ENCODE data around the gene SPATA31C1.
"Not testable (repeated sequence)": the region's sequence is repeated elsewhere in the genome, so short reads cannot be mapped to it uniquely, and the experiment has no call there.

SPATA31C1 gene

DNA sequence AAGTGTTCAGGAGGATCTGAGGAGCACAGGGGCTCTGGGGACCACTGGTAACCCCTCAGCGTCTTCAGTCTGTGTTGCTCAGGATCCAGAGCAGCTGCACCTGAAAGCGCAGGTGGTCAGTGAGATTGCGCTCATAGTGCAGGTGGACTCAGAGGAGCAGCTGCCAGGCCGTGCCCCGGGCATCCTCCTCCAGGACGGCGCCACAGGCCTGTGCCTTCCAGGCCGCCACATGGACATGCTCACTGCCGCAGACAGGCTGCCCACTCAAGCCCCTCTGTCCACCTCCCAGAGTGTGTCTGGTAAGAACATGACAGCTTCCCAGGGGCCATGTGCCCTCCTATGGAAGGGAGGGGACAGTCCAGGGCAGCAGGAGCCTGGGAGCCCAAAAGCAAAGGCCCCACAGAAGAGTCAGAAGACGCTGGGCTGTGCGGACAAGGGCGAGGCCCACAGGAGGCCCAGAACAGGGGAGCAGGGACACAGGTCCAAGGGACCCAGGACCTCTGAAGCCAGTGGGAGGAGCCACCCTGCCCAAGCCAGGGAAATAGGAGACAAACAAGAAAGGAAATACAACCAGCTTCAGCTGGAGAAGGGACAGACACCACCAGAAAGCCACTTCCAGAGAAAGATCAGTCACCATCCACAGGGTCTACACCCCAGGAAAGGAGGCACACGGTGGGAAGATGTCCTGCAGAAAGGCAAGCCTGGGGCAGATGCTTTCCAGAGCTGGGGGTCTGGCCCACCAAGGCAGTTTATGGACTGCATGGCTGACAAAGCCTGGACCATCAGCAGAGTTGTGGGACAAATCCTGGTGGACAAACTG lies 29.9 kb upstream of the SPATA31C1 start:
- DNase-seq = no peak

DNA sequence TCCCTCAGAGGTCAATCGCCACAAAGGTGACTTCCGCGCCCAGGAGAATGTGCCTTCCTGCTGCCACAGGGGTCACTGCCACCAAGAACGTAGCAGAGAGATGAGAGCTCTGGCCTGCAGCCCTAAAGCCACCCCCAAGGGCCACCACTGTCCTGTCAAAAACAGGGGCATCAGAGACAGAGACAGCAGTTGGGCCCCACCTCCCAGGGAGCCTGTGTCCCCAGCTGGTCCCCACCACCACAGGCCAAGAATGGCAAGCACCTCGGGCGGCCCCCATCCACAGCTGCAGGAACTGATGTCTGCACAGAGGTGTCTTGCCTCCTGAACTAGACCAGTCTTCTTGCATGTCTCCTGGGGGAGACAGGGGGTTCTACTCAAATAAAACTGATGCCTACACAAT lies 29.3 kb upstream of the SPATA31C1 start:
- DNase-seq = no peak

DNA sequence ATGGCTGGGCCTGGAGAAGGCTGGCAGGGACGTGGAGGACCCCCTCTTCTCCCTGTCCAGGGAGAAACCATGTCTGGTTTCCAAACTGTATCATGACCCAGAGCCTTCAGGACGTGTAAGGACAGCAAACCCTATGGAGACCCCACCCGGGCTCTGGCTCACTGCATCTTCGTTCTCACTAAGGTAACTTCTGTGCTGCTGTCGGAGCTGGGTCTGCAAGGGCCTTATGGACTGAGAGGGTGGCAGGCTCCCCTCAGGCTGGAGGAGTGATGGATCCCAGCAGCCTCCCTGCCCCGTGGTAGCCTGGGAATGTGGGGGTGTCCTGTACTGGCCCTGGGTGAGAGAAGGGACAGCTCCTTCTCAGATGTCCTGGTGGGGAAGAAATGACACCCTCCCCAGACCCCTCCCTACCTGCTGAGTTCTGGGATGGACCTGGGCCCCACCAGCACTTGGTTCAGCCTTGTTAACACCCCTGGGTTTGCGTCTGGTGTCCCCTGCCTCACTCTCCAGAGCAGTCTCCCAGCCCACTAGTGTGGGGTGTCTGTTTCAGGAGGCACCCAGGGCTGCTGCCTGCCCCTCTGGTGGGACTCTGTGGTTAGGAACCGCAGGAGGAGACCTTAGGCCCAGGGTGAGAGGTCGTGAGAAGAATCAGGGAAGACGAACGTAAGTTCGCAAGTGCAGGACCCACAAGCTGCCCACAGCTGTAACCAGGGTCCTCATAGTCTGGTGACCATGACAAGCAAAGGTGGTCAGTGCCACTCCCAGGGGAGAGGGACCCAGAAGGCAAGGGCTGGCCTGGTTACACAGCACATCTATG lies 28.5 kb upstream of the SPATA31C1 start:
- no peak for DNase-seq

DNA sequence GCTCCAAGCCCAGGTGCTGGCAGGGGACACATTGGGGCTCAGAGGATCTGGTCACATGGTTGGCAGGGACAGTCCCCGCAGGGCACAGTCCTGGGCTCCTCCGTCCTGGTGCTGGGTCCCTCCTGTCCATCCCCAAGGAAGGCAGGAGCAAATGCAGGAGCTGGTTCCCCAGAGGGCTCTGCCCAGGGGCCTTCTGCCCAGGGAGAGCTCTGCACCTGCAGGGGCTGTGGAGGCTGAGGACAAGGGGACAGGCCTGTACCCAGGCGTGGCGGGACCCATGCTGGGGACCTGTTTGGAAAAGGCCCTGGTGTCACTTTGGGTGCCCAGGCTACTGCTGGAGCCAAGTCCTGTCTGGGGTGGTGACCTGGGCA lies 27.9 kb upstream of the SPATA31C1 start:
- no peak for DNase-seq

DNA sequence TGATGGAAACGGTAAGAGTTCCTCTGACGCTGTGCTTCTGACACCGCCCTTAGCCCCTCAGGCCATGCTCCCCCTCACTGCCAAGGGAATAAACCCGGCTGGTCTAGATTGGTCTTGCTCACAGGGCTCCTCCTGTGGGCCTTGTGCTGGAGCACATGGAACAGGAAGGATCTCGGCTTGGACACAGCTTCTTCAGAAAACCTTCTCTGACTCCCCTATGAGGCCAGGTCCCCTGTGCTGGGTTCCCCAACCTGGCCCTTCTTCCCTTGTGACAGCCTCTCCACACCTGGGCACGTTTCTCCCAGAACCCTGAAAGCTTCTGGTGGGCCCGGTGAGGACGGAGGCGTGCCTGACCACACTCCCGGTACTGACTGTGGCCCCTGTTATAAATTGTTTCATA lies 26.9 kb upstream of the SPATA31C1 start:
- DNase-seq = no peak

DNA sequence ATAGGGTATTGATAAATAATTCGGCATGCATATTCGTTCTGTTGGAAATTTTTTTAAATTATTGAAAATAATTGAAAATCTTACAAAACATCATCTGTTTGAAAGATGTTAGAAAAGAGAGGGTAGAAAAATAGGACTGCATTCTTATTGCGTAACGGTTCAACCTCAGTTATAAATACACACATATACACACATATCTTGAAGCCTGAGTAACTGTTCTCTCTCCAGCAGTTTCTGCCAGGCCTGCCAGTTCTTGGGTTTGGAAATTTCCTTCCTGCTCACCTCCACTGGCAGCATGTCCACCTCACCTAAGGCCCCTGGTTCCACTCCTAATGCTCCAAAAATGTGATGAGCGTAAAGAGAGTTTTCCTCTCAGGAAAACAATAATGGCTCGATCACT lies 26.0 kb upstream of the SPATA31C1 start:
- no peak for DNase-seq

DNA sequence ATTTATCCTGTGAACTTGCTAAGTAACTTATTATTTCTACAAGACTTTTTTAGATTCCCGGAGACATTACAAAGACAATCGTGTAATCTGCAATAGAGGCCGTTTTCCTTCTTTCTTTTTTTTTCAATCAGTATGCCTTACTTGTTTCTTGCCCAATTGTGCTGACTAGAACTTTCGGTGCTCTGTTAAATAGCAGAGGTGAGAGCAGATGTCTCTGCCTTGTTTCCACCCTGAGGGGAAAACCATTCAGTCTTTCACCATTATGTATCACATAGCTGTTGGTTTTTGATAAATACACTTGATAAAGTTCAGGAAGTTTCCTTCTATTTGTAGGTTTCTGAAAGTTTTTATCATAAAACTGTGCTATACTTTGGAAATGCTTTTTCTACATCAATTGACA lies 24.8 kb upstream of the SPATA31C1 start:
- no peak for DNase-seq

DNA sequence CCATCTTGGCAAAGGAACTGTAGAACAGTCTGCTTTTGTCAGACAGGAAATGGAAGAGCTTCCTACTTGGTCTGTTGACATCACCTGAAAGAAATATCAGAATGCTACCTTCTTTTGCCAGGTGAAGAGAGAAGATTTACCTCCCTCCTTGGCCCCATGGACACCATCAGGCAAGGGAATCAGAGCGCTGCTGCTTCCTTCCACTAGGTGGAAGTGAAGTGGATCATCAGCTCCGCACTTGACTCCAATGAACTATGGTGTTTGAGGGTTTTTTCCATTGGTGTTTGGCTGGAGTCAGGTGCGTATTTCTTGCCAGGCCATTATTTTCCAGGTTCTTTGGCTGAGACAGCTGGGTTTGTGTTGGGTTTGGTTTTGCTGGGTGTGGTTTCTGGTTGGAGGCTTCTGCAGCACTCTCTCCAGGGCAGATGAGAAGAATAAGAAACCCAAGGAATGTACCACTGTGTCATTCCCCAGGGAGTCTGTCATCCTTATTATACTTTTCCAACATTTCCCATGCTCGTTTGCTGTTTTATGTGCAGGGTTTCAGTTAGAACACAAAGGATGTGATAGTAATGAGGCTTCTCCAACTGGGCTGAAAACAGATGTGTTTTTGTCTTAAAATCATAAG lies 22.6 kb upstream of the SPATA31C1 start:
- DNase-seq = no peak

DNA sequence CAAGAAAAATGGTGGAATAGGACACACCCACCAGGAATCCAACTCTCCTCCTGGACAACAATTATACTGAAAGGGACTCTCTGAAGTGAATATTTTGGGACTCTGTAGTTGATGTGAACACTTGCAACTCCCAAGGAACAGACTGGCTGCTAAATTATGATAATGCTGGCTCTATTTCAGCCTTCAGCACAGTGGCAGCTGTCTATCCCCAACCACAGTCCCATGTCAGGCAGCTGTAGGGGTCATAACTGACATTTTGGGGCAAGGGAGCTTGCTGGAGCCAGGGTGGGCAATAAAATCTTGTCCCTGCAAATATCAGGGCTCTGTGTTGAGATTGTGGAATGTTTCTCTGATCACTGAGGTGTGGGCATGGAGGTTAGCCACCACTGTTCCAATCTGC lies 20.9 kb upstream of the SPATA31C1 start:
- no peak for DNase-seq

DNA sequence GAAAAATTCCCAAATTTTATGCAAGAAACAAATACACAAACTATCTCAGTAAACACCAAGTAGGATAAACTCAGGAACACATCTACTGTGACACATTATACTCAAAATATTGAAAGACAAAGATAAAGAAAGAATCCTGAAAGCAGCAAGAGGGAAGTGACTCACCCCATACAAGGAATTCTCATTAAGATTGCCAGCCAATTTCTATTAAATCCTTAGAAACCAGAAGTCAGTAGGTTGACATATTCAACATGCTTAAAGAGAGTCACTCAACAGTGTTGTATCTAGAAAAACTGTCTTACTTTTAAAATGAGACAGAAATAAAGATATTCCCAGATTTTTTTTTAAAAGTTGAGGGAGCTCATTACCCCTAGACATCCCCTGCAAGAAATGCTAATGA lies 19.6 kb upstream of the SPATA31C1 start:
- DNase-seq = no peak

DNA sequence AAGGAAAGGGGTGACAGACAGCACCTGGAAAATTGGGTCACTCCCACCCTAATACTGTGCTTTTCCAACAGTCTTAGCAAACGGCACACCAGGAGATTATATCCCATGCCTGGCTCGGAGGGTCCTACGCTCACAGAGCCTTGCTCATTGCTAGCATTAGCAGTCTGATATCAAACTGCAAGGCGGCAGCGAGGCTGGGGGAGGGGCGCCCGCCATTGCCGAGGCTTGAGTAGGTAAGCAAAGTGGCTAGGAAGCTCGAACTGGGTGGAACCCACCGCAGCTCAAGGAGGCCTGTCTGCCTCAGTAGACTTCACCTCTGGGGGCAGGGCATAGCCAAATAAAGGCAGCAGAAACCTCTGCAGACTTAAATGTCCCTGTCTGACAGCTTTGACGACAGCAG lies 15.4 kb upstream of the SPATA31C1 start:
- not testable (repeated sequence) for DNase-seq

DNA sequence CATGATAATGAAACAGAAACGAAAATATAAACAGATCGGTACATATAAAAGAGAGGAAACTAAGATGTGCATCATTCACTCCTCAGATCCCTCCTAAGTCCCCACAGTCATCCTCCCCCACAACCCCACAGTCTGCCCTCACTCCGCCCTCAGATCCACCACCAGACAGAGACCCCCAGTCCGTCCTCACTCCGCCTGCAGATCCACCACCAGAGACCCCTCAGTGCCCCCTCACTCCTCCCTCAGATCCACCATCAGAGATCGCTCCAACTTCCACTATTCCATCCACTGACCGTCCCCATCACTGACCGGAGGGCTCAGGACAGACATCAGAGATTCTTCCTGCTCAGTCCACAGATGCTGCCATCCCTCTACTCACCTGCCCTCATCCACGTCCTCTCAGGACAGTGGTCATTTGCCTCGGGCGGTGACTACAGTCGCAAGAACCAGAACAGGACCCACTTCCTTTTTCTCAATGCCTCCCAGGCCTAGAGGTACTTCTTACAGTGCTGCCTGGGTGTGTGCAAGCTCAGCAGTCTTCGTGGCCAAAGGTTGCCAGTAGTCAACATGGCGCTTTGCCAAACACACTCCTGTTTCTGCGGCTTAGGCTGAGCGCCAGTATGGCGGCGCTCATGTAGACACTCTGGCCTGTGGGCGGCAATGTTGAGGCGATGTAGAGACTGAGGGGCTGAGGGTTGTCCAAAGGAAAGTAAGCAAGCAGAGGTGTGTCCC lies 8.3 kb upstream of the SPATA31C1 start:
- DNase-seq = no peak

DNA sequence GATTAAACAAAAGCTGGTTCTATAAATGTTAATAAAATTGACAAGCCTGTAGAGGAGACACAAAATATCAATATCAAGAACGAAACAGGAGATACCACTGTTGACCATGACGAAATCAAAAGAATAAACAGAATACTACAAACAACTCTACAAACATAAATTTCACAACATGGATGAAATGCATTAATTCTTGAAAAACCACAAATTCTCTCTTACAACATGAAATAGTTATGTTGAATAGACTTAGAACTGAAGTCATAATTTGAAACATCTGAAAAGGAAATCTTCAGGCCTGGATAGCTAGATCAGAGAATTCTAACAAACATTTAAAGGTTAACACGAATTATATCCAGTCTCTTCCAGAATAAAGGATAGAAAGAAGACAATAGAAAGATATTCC lies 6.9 kb upstream of the SPATA31C1 start:
- DNase-seq = no peak

DNA sequence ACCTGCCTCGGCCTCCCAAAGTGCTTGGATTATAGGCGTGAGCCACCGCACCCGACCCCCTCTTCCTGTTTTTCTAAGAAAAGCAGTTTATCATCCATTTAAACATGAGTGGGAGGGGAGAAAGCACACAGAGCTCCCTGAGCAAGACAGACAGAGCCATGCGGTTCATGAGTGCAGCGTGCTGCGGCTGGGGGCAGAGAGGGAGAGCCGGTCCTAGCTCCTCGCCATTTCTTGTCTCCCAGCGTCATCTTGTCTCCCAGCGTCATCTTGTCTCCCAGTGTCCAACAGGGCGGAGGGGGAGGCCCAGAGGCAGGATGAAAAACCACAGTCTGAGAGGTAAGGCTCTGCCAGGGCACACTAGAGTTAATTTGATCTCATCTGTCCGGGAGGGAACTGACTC lies 1.3 kb downstream of the SPATA31C1 start:
- not testable (repeated sequence) for DNase-seq

DNA sequence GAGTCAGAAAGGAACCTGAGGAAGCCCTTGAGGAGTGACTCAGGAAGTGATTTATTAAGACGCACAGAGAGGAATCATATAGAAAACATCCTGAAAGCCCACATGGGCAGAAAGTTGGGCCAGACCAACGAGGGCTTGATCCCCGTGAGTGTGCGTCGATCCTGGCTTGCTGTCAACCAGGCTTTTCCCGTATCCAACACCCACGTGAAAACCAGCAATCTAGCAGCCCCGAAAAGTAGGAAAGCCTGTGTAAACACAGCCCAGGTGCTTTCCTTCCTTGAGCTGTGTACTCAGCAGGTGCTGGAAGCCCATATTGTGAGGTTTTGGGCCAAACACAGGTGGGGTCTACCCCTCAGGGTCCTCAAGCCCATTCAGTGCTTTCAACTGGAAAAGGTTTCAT lies 3.8 kb downstream of the SPATA31C1 start:
- not testable (repeated sequence) for DNase-seq

DNA sequence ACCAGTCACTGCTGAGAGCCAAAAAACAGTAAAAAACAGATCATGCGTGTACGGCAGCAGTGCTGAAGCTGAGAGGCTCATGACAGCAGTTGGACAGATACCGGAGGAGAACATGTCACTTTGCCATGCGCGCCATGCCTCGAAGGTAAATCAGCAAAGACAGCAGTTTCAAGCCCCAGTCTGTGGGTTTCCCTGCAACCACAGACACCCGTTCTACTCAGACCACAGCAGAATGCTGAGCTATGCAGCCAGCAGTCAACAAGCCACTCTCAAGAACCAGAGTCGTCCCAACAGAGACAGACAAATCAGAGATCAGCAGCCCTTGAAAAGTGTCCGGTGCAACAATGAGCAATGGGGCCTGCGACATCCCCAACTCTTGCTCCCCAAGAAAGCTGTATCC lies 5.2 kb downstream of the SPATA31C1 start:
- DNase-seq = not testable (repeated sequence)

DNA sequence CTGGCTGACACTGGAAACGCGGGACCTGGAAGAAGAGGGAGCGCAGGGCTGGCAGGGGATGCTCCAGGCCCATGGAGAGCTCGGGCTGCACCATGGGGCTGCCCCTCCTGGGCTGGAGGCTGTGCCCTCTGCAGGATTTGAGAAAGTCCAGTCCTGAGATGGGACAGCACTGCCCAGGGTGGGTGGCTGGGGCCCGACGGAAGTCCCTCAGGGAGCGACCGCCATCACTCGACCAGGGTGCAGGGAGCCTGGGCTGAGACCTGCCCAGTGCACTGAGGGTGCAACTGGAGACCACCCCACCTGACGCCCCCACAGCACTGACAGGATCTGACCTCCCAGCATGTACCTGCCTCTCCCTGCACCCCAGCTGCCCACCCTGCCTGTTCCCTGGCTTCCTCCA lies 7.1 kb downstream of the SPATA31C1 start:
- DNase-seq = not testable (repeated sequence)

DNA sequence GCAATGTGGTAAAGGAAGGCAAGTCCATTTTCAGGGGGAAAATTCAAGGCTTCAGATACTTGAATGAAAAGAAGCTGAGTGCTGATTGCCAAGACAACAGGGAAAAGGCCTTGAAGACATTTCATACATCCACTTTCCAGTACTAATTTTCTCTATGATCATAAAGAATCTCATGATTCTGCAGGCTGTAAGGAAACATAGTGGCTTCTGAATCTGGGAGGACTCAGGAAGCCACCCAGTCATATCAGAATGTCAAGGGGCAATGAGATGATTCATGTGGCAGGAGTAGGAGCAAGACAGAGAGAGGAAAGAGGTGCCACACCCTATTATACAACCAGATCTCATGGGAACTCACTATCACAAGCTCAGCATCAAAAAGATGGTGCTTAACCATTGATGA lies 11.4 kb downstream of the SPATA31C1 start:
- not testable (repeated sequence) for DNase-seq

DNA sequence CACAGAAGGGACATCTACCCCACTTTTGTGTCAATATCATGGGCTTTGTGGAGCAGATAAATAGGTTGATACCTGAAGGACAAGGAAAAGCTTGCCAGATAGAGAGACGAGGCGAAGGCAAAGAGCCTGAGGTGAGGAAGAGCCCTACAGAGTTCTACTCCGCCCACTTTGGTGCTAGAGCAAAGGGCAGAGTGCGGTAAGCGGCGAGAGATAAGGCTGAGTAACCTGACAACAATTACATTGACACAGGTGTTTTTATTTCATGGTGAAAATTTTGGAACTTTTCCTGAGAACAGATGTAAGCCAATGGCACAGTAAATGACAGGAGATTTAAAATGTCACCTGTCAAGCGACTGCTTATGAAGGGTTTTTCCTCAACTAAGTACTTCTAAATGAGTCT lies 16.7 kb downstream of the SPATA31C1 start:
- DNase-seq = not testable (repeated sequence)

DNA sequence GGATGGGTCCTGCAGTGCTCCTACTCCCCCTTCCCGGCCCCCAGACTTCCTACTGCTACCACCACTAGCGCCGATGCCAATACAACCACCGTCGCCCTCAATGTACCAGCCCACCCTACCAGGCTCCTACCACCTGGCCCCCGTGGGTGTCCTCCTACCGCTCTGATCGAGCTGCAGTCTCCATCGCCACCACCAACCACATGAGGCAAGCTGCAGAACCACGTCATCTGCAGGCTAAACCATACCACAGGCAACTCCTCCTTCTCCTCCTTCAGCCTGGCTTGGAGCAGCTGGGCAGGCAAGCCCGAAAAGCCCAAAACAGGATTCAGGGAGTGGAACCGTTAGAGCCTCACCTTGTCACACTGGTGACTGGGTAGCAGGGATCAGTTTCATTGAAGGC lies 19.6 kb downstream of the SPATA31C1 start:
- DNase-seq = not testable (repeated sequence)

DNA sequence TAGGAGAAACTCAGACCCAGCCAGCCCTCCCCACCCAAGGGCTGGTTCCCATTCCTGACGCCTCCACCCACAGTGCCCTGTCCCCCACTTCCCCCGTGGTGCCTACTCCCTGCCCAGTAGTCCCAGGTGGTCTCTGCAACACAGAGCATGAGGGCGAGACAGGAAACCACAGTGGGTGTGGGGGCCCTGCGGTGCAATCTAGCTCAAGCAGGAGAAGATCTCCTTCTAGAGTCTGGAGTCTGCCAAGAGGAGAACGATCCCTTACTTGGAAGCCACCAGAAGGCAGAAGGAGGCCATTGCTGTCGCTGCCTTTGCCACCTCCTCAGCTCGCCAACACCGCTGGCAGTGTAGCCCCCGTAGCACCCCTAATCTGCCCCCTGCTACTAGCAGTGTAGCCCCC lies 20.2 kb downstream of the SPATA31C1 start:
- DNase-seq = not testable (repeated sequence)

DNA sequence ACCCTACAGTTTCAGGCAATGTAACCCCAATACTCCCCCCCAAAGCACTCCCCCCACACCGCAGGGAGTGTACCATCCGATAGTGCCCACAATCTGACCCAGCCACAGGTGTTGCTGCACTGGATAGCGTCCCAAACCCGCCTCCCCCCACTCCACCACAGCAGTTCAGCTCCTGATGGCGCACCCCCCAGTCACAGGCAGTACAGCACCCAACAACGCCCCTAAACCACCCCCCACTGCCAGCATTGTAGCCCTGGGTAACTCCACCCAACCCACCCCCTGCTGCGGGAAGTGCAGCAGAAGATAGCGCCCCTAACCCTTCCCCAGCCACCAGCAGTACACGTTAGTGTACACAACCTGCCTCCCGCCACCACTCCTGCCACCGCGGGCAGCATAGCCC lies 20.6 kb downstream of the SPATA31C1 start:
- DNase-seq = not testable (repeated sequence)

DNA sequence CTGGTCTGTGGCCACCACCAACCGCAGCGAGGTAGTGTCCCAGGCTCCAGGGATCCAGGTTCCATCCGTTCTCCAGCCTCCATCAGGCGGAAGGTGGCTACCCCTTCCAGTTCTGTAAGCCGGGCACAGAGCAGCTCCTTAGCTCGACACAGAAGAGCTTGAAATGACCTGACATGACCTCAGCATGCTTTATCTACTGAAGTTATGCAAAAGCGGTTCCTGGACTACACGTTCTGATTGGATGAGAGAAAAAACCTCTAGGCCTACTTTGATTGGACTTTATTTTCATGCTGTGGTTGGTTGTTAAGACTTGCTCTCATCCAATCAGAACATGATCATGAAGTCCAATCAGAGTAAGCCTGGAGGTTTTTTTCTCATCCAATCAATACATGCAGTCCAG lies 21.3 kb downstream of the SPATA31C1 start:
- not testable (repeated sequence) for DNase-seq

Data from activated naive CD4-positive, alpha-beta T cell (primary cell).